H9 (cell line): ENCODE data around the gene C1QTNF9. TPM values are rescaled to one million over a fixed set of nuclear protein-coding genes. Genes with fewer than 3 reads are reported as not detected.

Experiments
- DNase-seq: peaks from one replicate; pipeline ENCODE4 v3.0.0-alpha.2; 2017
- H2AFZ ChIP-seq: one replicate; pipeline ENCODE4 v1.6.1; 2013; ENCODE audit warnings: mild to moderate bottlenecking, low read length, control low read depth, moderate library complexity
- H2AK5ac ChIP-seq: 2 replicates; pipeline ENCODE4 v1.6.1; 2013; ENCODE audit warnings: low read length, control low read depth, mixed read lengths; ENCODE audit not compliant: insufficient read length
- H2BK120ac ChIP-seq: one replicate; pipeline ENCODE4 v1.6.1; 2013; ENCODE audit warnings: low read depth, mild to moderate bottlenecking, low read length, control low read depth, inconsistent platforms; ENCODE audit not compliant: poor library complexity, severe bottlenecking
- H2BK12ac ChIP-seq: 2 replicates; pipeline ENCODE4 v1.6.1; 2013; ENCODE audit warnings: low read length, control low read depth, mixed read lengths, low read depth; ENCODE audit not compliant: insufficient read length
- H2BK15ac ChIP-seq: 2 replicates; pipeline ENCODE4 v1.6.1; 2013; ENCODE audit warnings: low read depth, low read length, control low read depth
- H2BK20ac ChIP-seq: one replicate; pipeline ENCODE4 v1.6.1; 2013; ENCODE audit warnings: low read depth, mild to moderate bottlenecking, low read length, control low read depth, inconsistent platforms; ENCODE audit not compliant: poor library complexity, severe bottlenecking
- H2BK5ac ChIP-seq: 2 replicates; pipeline ENCODE4 v1.6.1; 2013; ENCODE audit warnings: low read length, control low read depth, mixed read lengths; ENCODE audit not compliant: insufficient read length
- H3K14ac ChIP-seq: 2 replicates; pipeline ENCODE4 v1.6.1; 2013; ENCODE audit warnings: low read length, control low read depth; ENCODE audit not compliant: insufficient read depth
- H3K18ac ChIP-seq: 2 replicates; pipeline ENCODE4 v1.6.1; 2013; ENCODE audit warnings: low read depth, mild to moderate bottlenecking, mixed read lengths, low read length, control low read depth; ENCODE audit not compliant: insufficient read length
- H3K23ac ChIP-seq: 2 replicates; pipeline ENCODE4 v1.6.1; 2013; ENCODE audit warnings: low read length, control low read depth, mixed read lengths, low read depth; ENCODE audit not compliant: insufficient read length
- H3K23me2 ChIP-seq: 2 replicates; pipeline ENCODE4 v1.6.1; 2013; ENCODE audit warnings: low read depth, mild to moderate bottlenecking, mixed read lengths, low read length, control low read depth; ENCODE audit not compliant: insufficient read length, poor library complexity, severe bottlenecking
- H3K27ac ChIP-seq: 2 replicates; pipeline ENCODE4 v1.5.1; 2013; ENCODE audit warnings: low read length, control low read depth, mixed read lengths, low read depth; ENCODE audit not compliant: insufficient read length
- H3K27me3 ChIP-seq: 2 replicates; pipeline ENCODE4 v1.6.1; 2013; ENCODE audit warnings: low read length, control low read depth, inconsistent platforms; ENCODE audit not compliant: insufficient read depth
- H3K4ac ChIP-seq: 2 replicates; pipeline ENCODE4 v1.6.1; 2013; ENCODE audit warnings: low read depth, mild to moderate bottlenecking, control low read depth, inconsistent platforms, low read length, moderate library complexity
- H3K4me1 ChIP-seq: 2 replicates; pipeline ENCODE4 v1.6.1; 2013; ENCODE audit warnings: low read length, control low read depth, inconsistent platforms; ENCODE audit not compliant: insufficient read depth
- H3K4me2 ChIP-seq: 2 replicates; pipeline ENCODE4 v1.6.1; 2013; ENCODE audit warnings: low read length, control low read depth, mixed read lengths; ENCODE audit not compliant: insufficient read length, insufficient read depth
- H3K56ac ChIP-seq: 2 replicates; pipeline ENCODE4 v1.6.1; 2013; ENCODE audit warnings: low read depth, mild to moderate bottlenecking, mixed read lengths, low read length, control low read depth; ENCODE audit not compliant: insufficient read length
- H3K79me1 ChIP-seq: 2 replicates; pipeline ENCODE4 v1.6.1; 2013; ENCODE audit warnings: low read depth, mild to moderate bottlenecking, moderate library complexity, low read length, control low read depth, inconsistent platforms; ENCODE audit not compliant: insufficient read depth, poor library complexity, severe bottlenecking
- H3K79me2 ChIP-seq: 2 replicates; pipeline ENCODE4 v1.6.1; 2013; ENCODE audit warnings: low read length, control low read depth, inconsistent platforms; ENCODE audit not compliant: insufficient read depth
- H3K9ac ChIP-seq: 2 replicates; pipeline ENCODE4 v1.6.1; 2013; ENCODE audit warnings: low read length, control low read depth, mixed read lengths; ENCODE audit not compliant: insufficient read length; ENCODE audit errors: extremely low read depth
- H3K9me3 ChIP-seq: one replicate; pipeline ENCODE4 v1.6.1; 2013; ENCODE audit warnings: low read depth, low read length, inconsistent platforms; ENCODE audit not compliant: control insufficient read depth
- H3T11ph ChIP-seq: one replicate; pipeline ENCODE4 v1.6.1; 2013; ENCODE audit warnings: mild to moderate bottlenecking, low read length, control low read depth, inconsistent platforms
- H4K20me1 ChIP-seq: one replicate; pipeline ENCODE4 v1.6.1; 2013; ENCODE audit not compliant: control insufficient read depth, insufficient read length, insufficient read depth
- H4K5ac ChIP-seq: 2 replicates; pipeline ENCODE4 v1.6.1; 2013; ENCODE audit warnings: low read depth, mild to moderate bottlenecking, mixed read lengths, low read length, control low read depth; ENCODE audit not compliant: insufficient read length
- H4K8ac ChIP-seq: replicated peaks from 2 replicates; pipeline ENCODE4 v1.6.1; 2013; ENCODE audit warnings: low read length, control low read depth, mixed read lengths, low read depth; ENCODE audit not compliant: insufficient read length
- H4K91ac ChIP-seq: 2 replicates; pipeline ENCODE4 v1.6.1; 2013; ENCODE audit warnings: low read depth, mild to moderate bottlenecking, moderate library complexity, mixed read lengths, low read length, control low read depth; ENCODE audit not compliant: insufficient read length
- H3K27ac Mint-ChIP-seq, 3 experiments: 2 replicates in 2 of 3; 3 replicates in 1 of 3; pipeline ENCODE4 v1.8.0; 2020 to 2021; ENCODE audit warnings: mixed read lengths in 3 of 3, mild to moderate bottlenecking in 1 of 3, moderate library complexity in 1 of 3
- H3K27me3 Mint-ChIP-seq: 2 replicates; pipeline ENCODE4 v1.8.0; 2021; ENCODE audit warnings: low read depth, mild to moderate bottlenecking, moderate library complexity, mixed read lengths
- H3K36me3 Mint-ChIP-seq, 3 experiments: 2 replicates in 2 of 3; 3 replicates in 1 of 3; pipeline ENCODE4 v1.8.0; 2020 to 2021; ENCODE audit warnings: low read depth in 3 of 3, mixed read lengths in 3 of 3; ENCODE audit not compliant: insufficient read depth in 1 of 3
- H3K4me1 Mint-ChIP-seq, 2 experiments: 2 replicates each; pipeline ENCODE4 v1.8.0; 2020; ENCODE audit warnings: mixed read lengths in 2 of 2
- H3K4me3 Mint-ChIP-seq, 2 experiments: 2 replicates in 1 of 2; 3 replicates in 1 of 2; pipeline ENCODE4 v1.8.0; 2020 to 2021; ENCODE audit warnings: mild to moderate bottlenecking in 2 of 2, mixed read lengths in 2 of 2, moderate library complexity in 1 of 2
- H3K9me3 Mint-ChIP-seq, 2 experiments: 2 replicates in 1 of 2; 3 replicates in 1 of 2; pipeline ENCODE4 v1.8.0; 2020; ENCODE audit warnings: mild to moderate bottlenecking in 2 of 2, mixed read lengths in 2 of 2, moderate library complexity in 1 of 2
- CTCF ChIP-seq: fragments of 200-600 bp; sonication (generic); conservative IDR thresholded peaks from 3 replicates; pipeline ENCODE4 v1.8.0; 2021; ENCODE audit warnings: antibody characterized with exemption, mild to moderate bottlenecking
- WGBS: extraction: QIAGEN DNeasy Blood & Tissue Kit; methylation state at CpG from one replicate; pipeline ENCODE4 v1.1.7; 2013; ENCODE audit warnings: missing lambda C conversion rate, low lambda C conversion rate, mixed read lengths; ENCODE audit not compliant: insufficient read length; ENCODE audit errors: extremely low coverage; 5-methylcytosine and 5-hydroxymethylcytosine counted together
- total RNA-seq: library from RNA; stranded (reverse); gene quantifications from 2 replicates; pipeline ENCODE4 v1.2.1, GENCODE V29; 2021

The C1QTNF9 gene
- total RNA-seq, 1 experiment from 2014 or later, result not detected

GRCh38 chr13:24276306-24276705 lies 33.1 kb upstream of the C1QTNF9 start:
- Histone ChIP-seq H2BK5ac (no peak overlapping the region), H4K5ac (no peak overlapping the region), H3K23me2 (no peaks in the 10 kb centered on the region), H4K20me1 (no peaks in the 10 kb centered on the region), H3K23ac (no peak overlapping the region), H4K91ac (no peak overlapping the region), H3K18ac (no peak overlapping the region), H3K9me3 (no peaks in the 10 kb centered on the region), H3K27ac (no peak overlapping the region), H2BK15ac (no peak overlapping the region), H3K79me1 (no peaks in the 10 kb centered on the region), H3T11ph (no peak overlapping the region), H3K4me1 (no peaks in the 10 kb centered on the region), H2AFZ (no peak overlapping the region), H2BK20ac (no peak overlapping the region), H3K56ac (no peak overlapping the region), H4K8ac (no peak overlapping the region), H2BK120ac (no peak overlapping the region), H3K79me2 (no peaks in the 10 kb centered on the region), H3K4me2 (no peak overlapping the region), H3K9ac (no peak overlapping the region), H3K14ac (no peak overlapping the region), H2AK5ac (no peak overlapping the region), H3K27me3 (no peaks in the 10 kb centered on the region), H3K4ac (no peak overlapping the region), H2BK12ac (no peak overlapping the region)
- Mint-ChIP-seq H3K4me3 (no peak overlapping the region), H3K4me1 (peaks cover 3 to 11% of the 10 kb centered on the region in 2 experiments; a peak in 2 of 4 replicates), H3K27me3 (no peaks in the 10 kb centered on the region; the same call in 1 of the 2 replicates), H3K27ac (no peak overlapping the region), H3K36me3 (no peaks in the 10 kb centered on the region; a peak in 2 of 7 replicates), H3K9me3 (no peaks in the 10 kb centered on the region)
- DNase-seq, result no peak
- no CpG with 5 or more reads among the region's 2 CpGs for WGBS
- no peak for TF ChIP-seq CTCF
